HFF-Myc (cell line): ENCODE data around the gene PPP1R9A.

Experiments
- DNase-seq: peaks from one replicate; pipeline ENCODE4 v3.0.0-alpha.2; 2011; ENCODE audit warnings: low read depth; ENCODE audit errors: extremely low read depth
- H3K4me3 ChIP-seq: replicated peaks from 2 replicates; pipeline ENCODE4 v1.5.1; 2011; ENCODE audit warnings: low read depth, mild to moderate bottlenecking, control low read depth, low read length
- CTCF ChIP-seq: IDR thresholded peaks from 2 replicates; pipeline ENCODE4 v1.5.1; 2012; ENCODE audit warnings: mild to moderate bottlenecking, low read depth, low read length, control low read depth; ENCODE audit errors: missing control alignments

PPP1R9A gene

DNA sequence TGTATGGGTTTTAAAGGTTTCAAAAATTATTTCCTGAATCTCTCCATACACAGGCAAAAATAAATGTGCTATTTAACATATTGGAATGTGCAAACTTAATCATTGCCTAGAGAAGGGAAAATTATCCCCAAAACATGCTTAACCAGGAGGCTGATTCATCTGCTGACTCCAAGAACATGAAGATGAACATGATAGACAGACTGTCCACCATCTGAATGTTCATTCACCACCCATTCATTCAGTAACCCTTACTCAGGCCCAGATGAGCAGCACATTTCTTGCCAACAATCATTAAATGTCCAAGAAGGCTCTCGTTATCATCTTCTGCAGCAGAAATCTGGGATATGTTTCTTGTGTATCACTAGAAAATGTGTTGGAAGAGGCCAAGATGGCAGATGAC, 110.6 kb downstream of the PPP1R9A start:
- H3K4me3 ChIP-seq = no peak overlapping the region

GRCh38 chr7:95026018-95026417, 118.6 kb downstream of the PPP1R9A start:
- DNase-seq = no peak
- H3K4me3 ChIP-seq = no peak overlapping the region
- no peak for TF ChIP-seq CTCF

More for the DNA sequence above, 110.6 kb downstream of the PPP1R9A start:
- no peak for TF ChIP-seq CTCF
- no peak for DNase-seq

GRCh38 chr7:95026421-95027072, 119.2 kb downstream of the PPP1R9A start:
- DNase-seq = no peak
- TF ChIP-seq CTCF = no peak
- no peak overlapping the region for H3K4me3 ChIP-seq

DNA sequence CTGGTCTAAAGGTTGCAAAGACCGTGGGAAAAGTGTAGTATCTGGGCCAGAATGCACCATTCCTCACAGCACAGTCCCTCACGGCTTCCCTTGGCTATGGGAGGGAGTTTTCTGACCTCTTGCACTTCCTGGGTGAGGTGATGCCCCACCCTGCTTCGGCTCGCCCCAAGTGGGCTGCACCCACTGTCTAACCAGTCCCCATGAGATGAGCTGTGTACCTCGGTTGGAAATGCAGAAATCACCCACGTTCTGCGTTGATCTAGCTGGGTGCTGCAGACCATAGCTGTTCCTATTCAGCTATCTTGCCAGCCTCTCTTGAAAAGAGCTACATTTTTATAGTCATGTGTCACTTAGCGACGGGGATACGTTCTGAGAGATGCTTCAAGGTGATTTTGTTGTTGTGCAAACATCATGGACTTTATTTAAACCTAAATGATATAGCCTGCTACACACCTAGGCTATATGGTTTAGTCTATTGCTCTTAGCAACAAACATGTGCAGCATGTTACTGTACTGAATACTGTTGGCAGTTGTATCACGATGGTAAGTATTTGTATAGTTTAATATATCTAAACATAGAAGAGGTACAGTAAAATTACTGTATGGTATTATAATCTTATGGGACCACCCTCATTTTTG, 120.0 kb downstream of the PPP1R9A start:
- TF ChIP-seq CTCF = no peak
- no peak for DNase-seq
- H3K4me3 ChIP-seq = no peak overlapping the region

DNA sequence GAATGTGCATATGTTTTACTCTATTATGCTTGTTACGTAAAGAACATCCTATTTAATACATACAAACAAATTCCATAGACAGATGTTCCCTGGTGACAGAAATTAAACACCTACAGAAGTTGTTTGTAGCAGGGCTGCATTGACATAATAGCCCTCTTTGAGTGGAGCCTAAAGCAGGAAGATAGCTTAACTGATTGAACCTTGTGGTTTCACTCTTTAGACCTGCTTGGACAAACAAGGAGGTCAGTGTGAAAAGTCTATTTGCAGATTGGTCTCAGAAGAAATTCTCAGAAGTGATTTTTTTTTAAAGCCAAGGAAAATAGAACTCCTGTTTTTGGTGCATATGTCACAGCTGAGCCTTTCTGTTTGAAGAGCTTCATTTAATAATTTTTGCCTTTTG, 121.3 kb downstream of the PPP1R9A start:
- TF ChIP-seq CTCF = no peak
- H3K4me3 ChIP-seq = no peak overlapping the region
- DNase-seq = no peak

DNA sequence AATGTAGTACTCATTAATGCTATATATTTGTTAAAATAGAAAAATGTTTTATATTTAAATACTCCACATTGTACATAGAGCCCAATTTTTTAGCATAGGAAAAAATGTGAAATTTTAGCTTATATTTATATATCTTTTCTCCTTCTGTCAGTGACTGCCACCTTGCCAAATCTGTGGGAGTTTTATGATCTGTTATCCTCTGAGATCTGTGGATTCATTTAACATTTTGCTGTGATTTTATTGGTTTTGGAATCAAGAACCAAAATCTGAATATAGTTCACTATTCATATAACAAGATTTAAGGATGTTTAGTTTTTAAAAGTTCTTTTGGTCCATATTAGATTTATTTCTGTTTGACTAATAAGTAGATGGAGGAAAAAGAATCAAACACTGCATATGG, 127.9 kb downstream of the PPP1R9A start:
- no peak for DNase-seq
- H3K4me3 ChIP-seq = no peak overlapping the region
- TF ChIP-seq CTCF = no peak

GRCh38 chr7:95041031-95041430, 133.6 kb downstream of the PPP1R9A start:
- no peak for DNase-seq
- no peak overlapping the region for H3K4me3 ChIP-seq
- TF ChIP-seq CTCF = no peak
